Measurements from ENCODE around the gene GAS6. TPM values are rescaled to one million over a fixed set of nuclear protein-coding genes. Genes with fewer than 3 reads are reported as not detected.
A peak's percentile ranks its signal among the peaks of the same experiment; 100 is the strongest.
"Not testable (repeated sequence)": the region's sequence is repeated elsewhere in the genome, so short reads cannot be mapped to it uniquely, and the experiment has no call there.

The GAS6 gene
- total and polyA plus RNA-seq, 12 donors: 7.1 to 109 (median 82.9) TPM

- WGBS, 4 donors: 83 to 95% (median 90%) methylated on average over 4 to 10 of the region's 10 CpGs
- no peak overlapping the region for H3K4me3 ChIP-seq
- H3K4me1 ChIP-seq (replicated peaks in 1 of 2): no peaks in the 10 kb centered on the region
- TF ChIP-seq CTCF (IDR thresholded peaks at IDR 0.05) (no peak), POLR2A (IDR thresholded peaks at IDR 0.05) (no peak)
- intact Hi-C loops (cut with DNase I): no loop called here
- no peak overlapping the region for H3K27ac ChIP-seq
- DNase-seq: no peak
- no peaks in the 10 kb centered on the region for H3K36me3 ChIP-seq (replicated peaks in 1 of 2)
- no peaks in the 10 kb centered on the region for H3K9me3 ChIP-seq (replicated peaks in 1 of 3)
- no peaks in the 10 kb centered on the region for H3K27me3 ChIP-seq
Measured at GRCh38 chr13:113874177-113874576, 10.3 kb upstream of the GAS6 start.

- intact Hi-C loops (cut with DNase I): no loop called here
- DNase-seq: no peak
- no peak for TF ChIP-seq CTCF (IDR thresholded peaks at IDR 0.05)
- no peak for TF ChIP-seq POLR2A (IDR thresholded peaks at IDR 0.05)
- WGBS, 4 donors: 88 to 95% (median 93%) methylated on average over 4 of the region's 4 CpGs
- Histone ChIP-seq H3K9me3 (replicated peaks in 1 of 3) (no peaks in the 10 kb centered on the region), H3K4me3 (no peak overlapping the region), H3K4me1 (replicated peaks in 1 of 2) (peaks cover 5% of the 10 kb centered on the region in 2 donors), H3K36me3 (replicated peaks in 1 of 2) (no peaks in the 10 kb centered on the region), H3K27me3 (no peaks in the 10 kb centered on the region), H3K27ac (no peak overlapping the region)
Measured at GRCh38 chr13:113869263-113869662, 5.4 kb upstream of the GAS6 start.

GRCh38 chr13:113867913-113868312 is 4.0 kb upstream of the GAS6 start:
- DNase-seq, H3K27ac ChIP-seq: not testable (repeated sequence)
- WGBS, 4 donors: 83 to 91% (median 86%) methylated on average over 5 of the region's 5 CpGs

GRCh38 chr13:113865427-113865826 is 1.6 kb upstream of the GAS6 start:
- no peaks in the 10 kb centered on the region for H3K36me3 ChIP-seq (replicated peaks in 1 of 2)
- H3K27ac ChIP-seq: no peak overlapping the region
- intact Hi-C loops (cut with DNase I): no loop called here
- no peak for TF ChIP-seq POLR2A (IDR thresholded peaks at IDR 0.05)
- TF ChIP-seq CTCF (IDR thresholded peaks at IDR 0.05): no peak
- no peaks in the 10 kb centered on the region for H3K27me3 ChIP-seq
- peak in 1 of 7 donors; percentile 7 for DNase-seq
- H3K4me1 ChIP-seq (replicated peaks in 1 of 2): peaks cover 6 to 12% of the 10 kb centered on the region in 2 donors
- 80 to 92% (median 86%) methylated on average over 4 of the region's 4 CpGs for WGBS, 4 donors
- H3K9me3 ChIP-seq (replicated peaks in 1 of 3): no peaks in the 10 kb centered on the region
- H3K4me3 ChIP-seq: no peak overlapping the region

More at GRCh38 chr13:113867913-113868312, 4.0 kb upstream of the GAS6 start:
- H3K36me3 ChIP-seq (replicated peaks in 1 of 2); H3K4me1 ChIP-seq (replicated peaks in 1 of 2); H3K9me3 ChIP-seq (replicated peaks in 1 of 3); intact Hi-C loops (cut with DNase I); H3K4me3 ChIP-seq; H3K27me3 ChIP-seq: not testable (repeated sequence)

GRCh38 chr13:113864273-113864890 is 506 bp upstream of the GAS6 start:
- no peaks in the 10 kb centered on the region for H3K27me3 ChIP-seq
- H3K4me3 ChIP-seq: peak overlapping the region in 2 of 4 donors; percentile 34 to 75
- H3K9me3 ChIP-seq (replicated peaks in 1 of 3): no peaks in the 10 kb centered on the region
- no peaks in the 10 kb centered on the region for H3K36me3 ChIP-seq (replicated peaks in 1 of 2)
- intact Hi-C loops (cut with DNase I): no loop called here
- DNase-seq: peak in 2 of 7 donors; percentile 15 to 48
- TF ChIP-seq POLR2A (IDR thresholded peaks at IDR 0.05): no peak
- TF ChIP-seq CTCF (IDR thresholded peaks at IDR 0.05): no peak
- peak overlapping the region in 3 of 5 donors; percentile 54 to 88 (median 81) for H3K27ac ChIP-seq
- WGBS, 4 donors: 12 to 19% (median 14%) methylated on average over 10 of the region's 10 CpGs
- peaks cover 6 to 16% of the 10 kb centered on the region in 2 donors for H3K4me1 ChIP-seq (replicated peaks in 1 of 2)

Data from adrenal gland (tissue), 12 donors.